Measurements from ENCODE around the gene NUP37.

- TF ChIP-seq POLR2AphosphoS5 (IDR thresholded peaks at IDR 0.05) (no peak), CTCF (IDR thresholded peaks at IDR 0.05) (no peak), POLR2A (IDR thresholded peaks at IDR 0.05) (no peak), EP300 (IDR thresholded peaks at IDR 0.05) (no peak)
Observed at GRCh38 chr12:102033991-102034745, 85.7 kb downstream of the NUP37 start.
